ENCODE measurements around the gene CHID1. TPM values are rescaled to one million over a fixed set of nuclear protein-coding genes. Genes with fewer than 3 reads are reported as not detected.
A peak's percentile ranks its signal among the peaks of the same experiment; 100 is the strongest.

The CHID1 gene
- 88.3 to 95.9 TPM (median 95.4 TPM) in 3 replicates for total RNA-seq

DNA sequence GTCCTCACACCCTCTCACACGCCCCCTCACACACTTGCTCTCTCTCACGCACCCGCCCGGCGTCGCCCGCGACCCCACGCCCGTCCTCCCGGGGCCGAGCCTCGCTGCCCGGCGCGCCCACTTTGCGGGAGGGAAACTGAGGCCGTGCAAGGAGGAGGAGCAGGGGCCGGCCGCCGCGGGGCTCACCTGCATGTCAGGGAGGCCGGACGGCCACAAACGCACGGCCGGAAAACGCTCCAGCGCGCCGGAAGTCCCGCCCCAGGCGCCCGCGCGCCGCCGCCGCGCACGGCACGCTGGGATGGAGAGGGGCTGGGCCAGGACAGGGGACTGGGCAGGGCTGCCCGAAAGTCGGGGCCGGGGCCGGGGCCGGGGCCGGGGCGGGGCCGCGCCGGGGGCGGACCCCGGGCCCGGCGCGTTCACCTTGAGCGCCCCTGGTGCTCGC lies at the start of gene CHID1:
TSS of gene CHID1 (minus strand) at position 222 of the 442 bp plus-strand sequence. CDS start 5,994 bp downstream, outside the sequence.
- no peaks in the 10 kb centered on the region for H3K27me3 Mint-ChIP-seq (ENCODE audit: low read depth)
- peaks cover 5% of the 10 kb centered on the region for H3K36me3 Mint-ChIP-seq
- peak within 1 kb of the TSS; percentile 92 for H3K4me3 Mint-ChIP-seq
- H3K9me3 Mint-ChIP-seq: no peaks in the 10 kb centered on the region
- peak within 1 kb of the TSS; percentile 90 for H3K27ac Mint-ChIP-seq
- no peak for TF ChIP-seq CTCF (IDR thresholded peaks at IDR 0.05; ENCODE audit: unreplicated experiment)
- peaks cover 12% of the 10 kb centered on the region for H3K4me1 Mint-ChIP-seq
- DNase-seq (ENCODE audit: low spot score in 2 of 2, unreplicated experiment in 2 of 2): peak; percentile 62 to 82

DNA sequence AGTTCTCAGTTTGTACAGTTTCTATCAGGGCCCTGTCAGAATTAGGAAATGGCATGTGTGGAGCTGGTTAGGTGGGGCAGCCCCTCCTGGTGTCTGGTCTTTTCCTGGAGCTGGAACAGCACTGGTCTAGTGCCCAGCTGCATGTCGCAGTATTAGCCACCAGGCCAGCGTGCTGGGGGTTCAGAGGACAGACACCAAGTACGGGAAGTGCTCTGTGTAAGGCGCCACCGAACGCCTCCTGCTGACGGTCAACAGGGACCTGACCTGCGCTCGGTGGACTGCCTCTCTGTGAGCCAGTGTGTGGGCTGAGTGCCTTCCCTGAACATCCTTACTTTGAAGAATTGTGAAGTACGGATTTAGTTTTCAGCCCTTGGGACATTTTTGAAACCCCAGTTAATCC lies 49.0 kb upstream of the CHID1 start:
- peaks cover 43% of the 10 kb centered on the region for H3K4me1 Mint-ChIP-seq
- no peak overlapping the region for H3K4me3 Mint-ChIP-seq
- no peak overlapping the region for H3K27ac Mint-ChIP-seq
- H3K27me3 Mint-ChIP-seq (ENCODE audit: low read depth): no peaks in the 10 kb centered on the region
- no peak for TF ChIP-seq CTCF (IDR thresholded peaks at IDR 0.05; ENCODE audit: unreplicated experiment)
- H3K9me3 Mint-ChIP-seq: no peaks in the 10 kb centered on the region
- no peak for DNase-seq (ENCODE audit: low spot score in 2 of 2, unreplicated experiment in 2 of 2)
- H3K36me3 Mint-ChIP-seq: peaks cover 26% of the 10 kb centered on the region

GRCh38 chr11:959027-959426 lies 48.4 kb upstream of the CHID1 start:
- TF ChIP-seq CTCF (IDR thresholded peaks at IDR 0.05; ENCODE audit: unreplicated experiment): no peak
- peaks cover 48% of the 10 kb centered on the region for H3K4me1 Mint-ChIP-seq
- peak overlapping the region; percentile 32 for H3K27ac Mint-ChIP-seq
- no peaks in the 10 kb centered on the region for H3K9me3 Mint-ChIP-seq
- no peaks in the 10 kb centered on the region for H3K27me3 Mint-ChIP-seq (ENCODE audit: low read depth)
- peaks cover 20% of the 10 kb centered on the region for H3K36me3 Mint-ChIP-seq
- DNase-seq (ENCODE audit: low spot score in 2 of 2, unreplicated experiment in 2 of 2): no peak
- H3K4me3 Mint-ChIP-seq: no peak overlapping the region

DNA sequence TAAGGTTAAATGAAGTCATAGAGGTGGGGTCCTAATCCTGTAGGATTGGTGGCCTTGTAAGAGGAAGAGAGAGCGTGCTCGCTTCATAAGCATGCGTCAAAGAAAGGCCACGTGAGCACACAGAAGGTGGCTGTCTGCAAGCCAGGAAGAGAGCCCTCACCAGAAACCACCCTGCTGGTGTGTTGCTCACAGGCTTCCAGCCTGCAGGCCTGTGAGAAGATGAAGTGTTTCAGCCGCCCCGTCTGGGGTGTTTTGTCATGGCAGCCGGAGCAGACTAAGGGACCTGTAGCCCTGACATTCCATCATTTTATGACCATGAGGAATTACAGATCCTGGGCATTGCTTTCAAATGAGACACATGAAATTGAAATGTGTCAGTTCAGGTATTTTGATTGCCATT lies 47.5 kb upstream of the CHID1 start:
- no peak for TF ChIP-seq CTCF (IDR thresholded peaks at IDR 0.05; ENCODE audit: unreplicated experiment)
- H3K36me3 Mint-ChIP-seq: peaks cover 13% of the 10 kb centered on the region
- H3K27ac Mint-ChIP-seq: peak overlapping the region; percentile 32
- peaks cover 48% of the 10 kb centered on the region for H3K4me1 Mint-ChIP-seq
- no peak overlapping the region for H3K4me3 Mint-ChIP-seq
- H3K27me3 Mint-ChIP-seq (ENCODE audit: low read depth): no peaks in the 10 kb centered on the region
- no peak for DNase-seq (ENCODE audit: low spot score in 2 of 2, unreplicated experiment in 2 of 2)
- no peaks in the 10 kb centered on the region for H3K9me3 Mint-ChIP-seq

DNA sequence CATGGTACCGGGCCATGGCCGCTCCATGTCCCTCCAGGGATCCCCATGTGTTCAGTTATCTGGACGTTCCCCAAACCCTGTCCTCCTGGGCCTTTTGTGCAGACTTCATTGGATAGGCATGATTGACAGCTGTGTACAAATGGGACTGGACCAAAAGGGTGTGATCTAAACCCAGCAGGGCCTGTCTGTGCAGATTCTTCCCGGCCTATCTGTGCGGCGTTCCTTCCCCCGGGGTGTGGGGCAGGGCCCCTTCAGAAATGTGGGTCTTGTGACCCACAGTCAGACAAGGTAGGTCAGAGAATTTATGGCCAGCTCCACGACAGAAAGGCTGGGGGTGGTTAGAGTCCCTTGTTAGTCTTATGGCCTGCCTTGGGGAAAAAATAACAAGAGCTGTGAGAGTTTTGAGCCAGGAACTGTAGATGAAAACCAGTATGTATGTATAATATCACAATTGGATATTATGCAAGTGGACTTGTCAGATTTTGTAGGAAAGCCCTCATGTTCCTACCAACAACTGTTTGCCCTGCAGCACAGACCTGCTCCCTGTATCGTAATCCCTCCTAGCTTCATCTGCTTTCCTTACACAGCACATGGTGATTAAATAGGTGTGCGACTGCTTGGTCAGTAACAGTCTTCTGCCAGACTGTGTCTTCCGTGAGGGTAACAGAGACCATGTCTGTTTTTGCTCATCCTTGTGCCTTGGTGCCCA lies 46.8 kb upstream of the CHID1 start:
- Mint-ChIP-seq H3K4me1 (peaks cover 56% of the 10 kb centered on the region), H3K27me3 (ENCODE audit: low read depth) (no peaks in the 10 kb centered on the region), H3K9me3 (no peaks in the 10 kb centered on the region), H3K27ac (peak overlapping the region; percentile 32), H3K4me3 (no peak overlapping the region), H3K36me3 (peaks cover 10% of the 10 kb centered on the region)
- DNase-seq (ENCODE audit: low spot score in 2 of 2, unreplicated experiment in 2 of 2): no peak
- TF ChIP-seq CTCF (IDR thresholded peaks at IDR 0.05; ENCODE audit: unreplicated experiment): no peak
